GM21786 (cell line): ENCODE data around the gene EIF4G3.
"Not testable (repeated sequence)": the region's sequence is repeated elsewhere in the genome, so short reads cannot be mapped to it uniquely, and the experiment has no call there.

Source experiments
- ATAC-seq: cut with Tn5 transposase; IDR thresholded peaks from one replicate; pipeline ENCODE4 v1.9.1; 2021; ENCODE audit not compliant: unreplicated experiment

EIF4G3 gene

GRCh38 chr1:21034725-21035628 lies 141.7 kb downstream of the EIF4G3 start:
- ATAC-seq, result no peak

GRCh38 chr1:21032741-21033140 lies 144.0 kb downstream of the EIF4G3 start:
- ATAC-seq, result no peak

GRCh38 chr1:21030181-21030580 lies 146.5 kb downstream of the EIF4G3 start:
- ATAC-seq, result no peak

GRCh38 chr1:21028520-21029145 lies 148.1 kb downstream of the EIF4G3 start:
- no peak for ATAC-seq

- no peak for ATAC-seq
These were observed 148.9 kb downstream of the EIF4G3 start for GRCh38 chr1:21027805-21028204.

GRCh38 chr1:21024918-21025317 lies 151.8 kb downstream of the EIF4G3 start:
- ATAC-seq, result no peak

- not testable (repeated sequence) for ATAC-seq
These were observed 152.4 kb downstream of the EIF4G3 start for GRCh38 chr1:21024136-21024896.

- ATAC-seq, result peak; percentile 93
These were observed 154.2 kb downstream of the EIF4G3 start for GRCh38 chr1:21022279-21023040.

GRCh38 chr1:21021311-21021710 lies 155.4 kb downstream of the EIF4G3 start:
- ATAC-seq, result no peak

- no peak for ATAC-seq
These were observed 156.5 kb downstream of the EIF4G3 start for GRCh38 chr1:21020151-21020550.

GRCh38 chr1:21018673-21019072 lies 158.0 kb downstream of the EIF4G3 start:
- ATAC-seq, result no peak

GRCh38 chr1:21013510-21013909 lies 163.2 kb downstream of the EIF4G3 start:
- ATAC-seq, result no peak

- no peak for ATAC-seq
These were observed 163.8 kb downstream of the EIF4G3 start for GRCh38 chr1:21012937-21013336.

GRCh38 chr1:21007876-21008275 lies 168.8 kb downstream of the EIF4G3 start:
- ATAC-seq, result no peak

GRCh38 chr1:21005466-21006239 lies 171.0 kb downstream of the EIF4G3 start:
- ATAC-seq, result no peak

GRCh38 chr1:21003281-21004045 lies 173.2 kb downstream of the EIF4G3 start:
- no peak for ATAC-seq

- no peak for ATAC-seq
These were observed 175.7 kb downstream of the EIF4G3 start for GRCh38 chr1:21001042-21001441.

GRCh38 chr1:21000245-21000594 lies 176.5 kb downstream of the EIF4G3 start:
- ATAC-seq, result no peak

- no peak for ATAC-seq
These were observed 177.0 kb downstream of the EIF4G3 start for GRCh38 chr1:20999525-21000244.
